Activated CD4-positive, alpha-beta T cell treated with anti-CD3 and anti-CD28 coated beads, Interleukin-2, amount 50 U/mL, for 16 hours (primary cell): ENCODE results near the gene HCK.

Experiments used
- DNase-seq: peaks from one replicate; pipeline ENCODE4 v3.0.0-alpha.2; 2020

Gene HCK

GRCh38 chr20:32063695-32064094 is 11.7 kb downstream of the HCK start:
- DNase-seq = no peak

- DNase-seq = no peak
These were observed 12.6 kb downstream of the HCK start for GRCh38 chr20:32064667-32065066.

GRCh38 chr20:32067234-32067821 is 15.3 kb downstream of the HCK start:
- DNase-seq = no peak

GRCh38 chr20:32068174-32068573 is 16.1 kb downstream of the HCK start:
- DNase-seq = no peak

- no peak for DNase-seq
These were observed 17.7 kb downstream of the HCK start for GRCh38 chr20:32069711-32070110.

- DNase-seq = no peak
These were observed 18.2 kb downstream of the HCK start for GRCh38 chr20:32070282-32070681.

GRCh38 chr20:32070690-32071213 is 18.7 kb downstream of the HCK start:
- no peak for DNase-seq

- DNase-seq = no peak
These were observed 19.5 kb downstream of the HCK start for GRCh38 chr20:32071395-32072167.

- no peak for DNase-seq
These were observed 20.2 kb downstream of the HCK start for GRCh38 chr20:32072168-32072750.

- no peak for DNase-seq
These were observed 23.5 kb downstream of the HCK start for GRCh38 chr20:32075534-32075933.

- DNase-seq = no peak
These were observed 25.1 kb downstream of the HCK start for GRCh38 chr20:32077190-32077589.

- no peak for DNase-seq
These were observed 26.3 kb downstream of the HCK start for GRCh38 chr20:32078322-32078721.

GRCh38 chr20:32078791-32079190 is 26.7 kb downstream of the HCK start:
- DNase-seq = no peak

- no peak for DNase-seq
These were observed 27.6 kb downstream of the HCK start for GRCh38 chr20:32079655-32080109.

- no peak for DNase-seq
These were observed 28.7 kb downstream of the HCK start for GRCh38 chr20:32080783-32081182.

GRCh38 chr20:32083469-32083868 is 31.4 kb downstream of the HCK start:
- no peak for DNase-seq

GRCh38 chr20:32087070-32087469 is 35.0 kb downstream of the HCK start:
- no peak for DNase-seq

- no peak for DNase-seq
These were observed 36.7 kb downstream of the HCK start for GRCh38 chr20:32088759-32089158.

- no peak for DNase-seq
These were observed 37.8 kb downstream of the HCK start for GRCh38 chr20:32089637-32090362.

GRCh38 chr20:32091888-32092346 is 39.9 kb downstream of the HCK start:
- peak; percentile 76 for DNase-seq

- DNase-seq = no peak
These were observed 46.7 kb downstream of the HCK start for GRCh38 chr20:32098786-32099185.

- no peak for DNase-seq
These were observed 56.9 kb downstream of the HCK start for GRCh38 chr20:32108814-32109391.
